ENCODE results near the gene NTN5. TPM values are rescaled to one million over a fixed set of nuclear protein-coding genes. Genes with fewer than 3 reads are reported as not detected.
A peak's percentile ranks its signal among the peaks of the same experiment; 100 is the strongest.

The NTN5 gene
- total and polyA plus RNA-seq, 9 of the 15 experiments (the other 6 are each of a cell fraction or from before 2014, with no cell fraction given): not detected

GRCh38 chr19:48633148-48634035 is 39.4 kb downstream of the NTN5 start (continued):
- TF ChIP-seq STAT5A (IDR thresholded peaks at IDR 0.05; ENCODE audit: borderline replicate concordance, low read length) (0 out of 2 replicates have a peak, but pooled peaks have one; percentile 31), ZNF23 (CRISPR knock-in tag; IDR thresholded peaks at IDR 0.05) (no peak), NR1H2 (CRISPR knock-in tag; IDR thresholded peaks at IDR 0.05) (no peak), ZNF655 (CRISPR knock-in tag; IDR thresholded peaks at IDR 0.05) (no peak), PKNOX1 (IDR thresholded peaks at IDR 0.05) (peak; percentile 45), ZBTB49 (CRISPR knock-in tag; IDR thresholded peaks at IDR 0.05; ENCODE audit: borderline replicate concordance) (no peak), NCOA4 (IDR thresholded peaks at IDR 0.05; ENCODE audit: partially characterized antibody) (no peak), ASH1L (IDR thresholded peaks at IDR 0.05; ENCODE audit: borderline replicate concordance, low read depth, partially characterized antibody) (no peak), TEAD1 (CRISPR knock-in tag; IDR thresholded peaks at IDR 0.05) (peak; percentile 36 to 80; a peak in 2 of 4 replicates), BHLHE40 (IDR thresholded peaks at IDR 0.05; ENCODE audit: low read length) (peak; percentile 71), ZNF644 (tag; IDR thresholded peaks at IDR 0.05; ENCODE audit: low read depth) (no peak), MTA3 (IDR thresholded peaks at IDR 0.05; ENCODE audit: borderline replicate concordance) (no peak), FOXM1 (IDR thresholded peaks at IDR 0.05; ENCODE audit: low read depth) (no peak), FOXM1 (CRISPR knock-in tag; IDR thresholded peaks at IDR 0.05; ENCODE audit: low read depth) (no peak), JUNB (CRISPR knock-in tag; conservative IDR thresholded peaks at IDR 0.05) (no peak), ZNF3 (CRISPR knock-in tag; IDR thresholded peaks at IDR 0.05) (no peak), ADNP (tag; IDR thresholded peaks at IDR 0.05) (no peak), CBX3 (IDR thresholded peaks at IDR 0.05; ENCODE audit: borderline replicate concordance in 1 of 2, low read length in 2 of 2) (no peak), HDGF (IDR thresholded peaks at IDR 0.05) (no peak), NFYB (IDR thresholded peaks at IDR 0.05; ENCODE audit: extremely low read depth, insufficient read length) (peak; percentile 38), SOX6 (IDR thresholded peaks at IDR 0.05) (no peak), MEF2A (IDR thresholded peaks at IDR 0.05; ENCODE audit: control insufficient read depth, low read depth, low read length) (no peak)
- TF ChIP-seq, protein P1, sequence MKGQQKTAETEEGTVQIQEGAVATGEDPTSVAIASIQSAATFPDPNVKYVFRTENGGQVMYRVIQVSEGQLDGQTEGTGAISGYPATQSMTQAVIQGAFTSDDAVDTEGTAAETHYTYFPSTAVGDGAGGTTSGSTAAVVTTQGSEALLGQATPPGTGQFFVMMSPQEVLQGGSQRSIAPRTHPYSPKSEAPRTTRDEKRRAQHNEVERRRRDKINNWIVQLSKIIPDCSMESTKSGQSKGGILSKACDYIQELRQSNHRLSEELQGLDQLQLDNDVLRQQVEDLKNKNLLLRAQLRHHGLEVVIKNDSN (CRISPR knock-in tag; IDR thresholded peaks at IDR 0.05): no peak
